ENCODE data around the gene KLHL2.
"Not testable (repeated sequence)": the region's sequence is repeated elsewhere in the genome, so short reads cannot be mapped to it uniquely, and the experiment has no call there.

The KLHL2 gene

DNA sequence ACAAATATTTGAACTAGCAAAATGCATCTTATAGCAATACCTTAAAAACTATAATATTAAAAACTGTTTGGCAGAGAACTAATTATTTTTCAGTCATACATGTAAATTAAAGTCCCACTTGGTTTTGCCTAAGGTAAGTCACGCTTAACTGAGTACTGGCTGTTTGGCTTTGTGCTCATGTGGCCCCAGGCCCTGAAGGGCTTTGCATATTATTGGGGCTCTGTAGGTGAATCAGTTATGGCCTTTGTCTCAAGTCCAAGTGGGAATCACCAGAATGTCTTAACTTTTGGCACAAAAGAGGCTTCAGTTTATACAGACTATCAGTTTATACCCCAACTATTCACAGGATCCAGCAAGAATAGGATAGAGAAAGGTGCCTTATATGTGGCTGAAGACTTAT is 29.5 kb downstream of the KLHL2 start:
- DNase-seq: not testable (repeated sequence)

DNA sequence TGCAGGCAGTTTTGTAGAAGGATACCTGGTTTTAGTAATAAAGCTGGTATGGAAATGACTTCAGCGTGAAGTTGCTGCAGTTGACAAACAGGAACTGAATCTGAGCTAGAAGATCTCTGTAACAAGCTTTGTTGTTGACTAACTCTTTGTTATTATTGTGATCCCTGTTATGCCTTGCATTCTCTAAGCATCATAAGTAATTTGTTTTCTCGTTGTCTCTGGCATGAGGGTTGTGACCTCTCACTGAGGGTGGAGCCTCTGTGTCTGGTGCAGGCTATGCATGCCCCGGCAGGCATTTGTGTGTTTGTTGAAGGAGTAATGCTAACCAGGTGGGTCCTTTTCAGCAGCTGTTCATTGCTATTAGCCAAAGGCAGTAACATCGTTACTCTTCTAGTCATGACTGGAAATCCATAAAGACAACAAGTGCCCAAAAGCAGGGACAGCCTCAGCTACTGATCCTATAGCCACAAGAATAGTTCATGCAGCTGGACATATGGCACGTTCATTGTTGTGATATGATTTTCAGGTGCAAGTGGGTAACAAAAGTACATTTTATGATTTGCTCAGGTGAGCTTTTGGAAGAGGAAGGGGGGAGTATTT is 30.8 kb downstream of the KLHL2 start:
- not testable (repeated sequence) for DNase-seq

DNA sequence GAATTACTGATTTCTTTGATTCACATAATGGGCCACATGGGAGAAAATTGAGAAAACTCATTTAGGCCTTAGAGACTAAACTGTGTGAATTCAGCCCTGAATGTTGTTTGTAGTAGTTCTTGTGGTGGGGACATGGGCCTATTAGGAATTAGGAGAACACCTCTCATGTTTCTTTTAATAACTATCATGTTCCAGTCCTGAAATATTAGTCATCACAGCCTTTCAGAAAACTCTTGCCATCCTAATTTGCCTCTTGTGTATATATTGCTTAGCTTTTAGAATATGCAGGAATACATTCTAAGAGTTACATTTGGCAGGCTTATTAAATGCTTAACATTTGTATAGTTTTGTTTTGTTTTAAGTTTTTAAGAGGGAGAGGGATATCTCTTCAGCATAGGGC is 33.4 kb downstream of the KLHL2 start:
- peak; percentile 4 for DNase-seq

DNA sequence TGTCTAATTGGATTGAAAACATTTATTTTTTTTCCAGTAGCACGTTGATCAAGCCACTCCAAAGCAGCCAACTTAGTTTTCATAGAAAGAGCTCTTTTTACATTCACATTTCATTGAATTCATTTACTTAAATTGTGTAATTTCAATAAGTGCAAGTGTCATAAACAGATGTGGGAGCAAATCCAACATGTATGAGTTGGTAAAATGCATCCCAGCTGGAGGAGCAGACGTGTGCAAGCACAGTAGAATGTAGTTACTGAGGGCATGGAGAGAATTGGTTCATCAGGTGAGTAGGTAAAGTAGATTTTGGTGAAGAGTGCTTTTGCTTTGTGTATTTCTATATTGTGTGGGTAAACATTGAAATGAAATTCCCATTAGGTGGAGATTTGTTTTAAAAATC is 36.8 kb downstream of the KLHL2 start:
- DNase-seq: not testable (repeated sequence)

DNA sequence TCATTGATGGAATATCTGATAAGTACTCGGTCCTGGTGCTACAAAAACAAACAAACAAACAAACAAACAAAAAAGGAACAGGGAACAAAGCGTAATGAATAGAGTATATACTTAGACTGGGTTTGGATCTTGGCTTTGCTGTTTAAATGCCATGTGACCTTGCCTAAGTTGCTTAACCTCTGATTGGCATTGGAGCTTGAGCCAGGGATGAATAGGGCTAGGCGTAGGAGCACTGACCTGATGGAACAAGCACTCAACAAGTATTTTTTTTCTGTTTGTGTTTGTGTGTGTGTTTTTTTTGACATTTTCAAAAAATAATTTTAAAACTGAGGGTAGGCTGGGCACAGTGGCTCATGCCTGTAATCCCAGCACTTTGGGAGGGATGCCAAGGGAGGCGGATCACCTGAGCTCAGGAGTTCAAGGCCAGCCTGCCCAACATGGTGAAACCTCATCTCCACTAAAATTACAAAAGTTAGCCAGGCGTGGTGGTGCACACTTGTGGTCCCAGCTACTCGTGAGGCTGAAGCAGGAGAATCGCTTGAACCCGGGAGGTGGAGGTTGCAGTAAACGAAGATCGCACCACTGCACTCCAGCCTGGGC is 37.3 kb downstream of the KLHL2 start:
- not testable (repeated sequence) for DNase-seq

DNA sequence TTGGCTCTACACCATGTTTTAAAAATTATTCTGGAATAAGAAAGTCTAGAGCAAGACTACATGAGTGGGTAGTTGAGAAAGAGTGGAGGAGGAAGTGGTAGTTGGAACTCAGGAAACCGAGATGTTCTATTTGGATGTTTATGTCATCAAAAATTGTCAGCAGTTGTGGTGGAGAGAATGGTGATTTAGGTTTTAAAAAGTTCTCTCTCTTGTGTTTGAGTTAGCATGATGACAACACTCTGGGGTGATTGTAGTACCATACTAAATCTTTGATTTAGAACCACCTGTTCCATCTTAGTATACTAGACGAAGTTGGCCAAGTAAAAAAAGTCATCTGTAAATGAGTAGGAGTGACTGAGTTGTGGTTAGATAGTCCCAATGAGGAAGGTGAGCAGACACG is 40.7 kb downstream of the KLHL2 start:
- no peak for DNase-seq

DNA sequence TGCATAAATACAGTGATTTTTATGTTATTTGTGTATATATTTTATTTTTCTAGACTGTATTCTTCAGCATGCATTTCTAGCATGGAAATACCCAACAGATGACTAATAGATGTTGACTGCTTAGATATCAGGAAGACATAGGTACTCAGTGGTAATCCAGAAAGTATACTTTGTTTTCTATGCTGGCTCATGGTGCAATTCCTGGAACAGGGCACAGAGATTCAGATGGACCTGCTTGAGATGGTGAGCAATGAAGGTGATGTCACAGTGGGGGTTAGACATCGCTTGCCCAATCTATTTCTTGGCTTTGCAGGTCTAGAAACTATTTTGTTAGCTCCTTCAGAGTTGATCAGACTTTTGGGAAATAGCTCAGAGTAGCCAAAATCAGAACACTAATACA is 41.5 kb downstream of the KLHL2 start:
- not testable (repeated sequence) for DNase-seq

DNA sequence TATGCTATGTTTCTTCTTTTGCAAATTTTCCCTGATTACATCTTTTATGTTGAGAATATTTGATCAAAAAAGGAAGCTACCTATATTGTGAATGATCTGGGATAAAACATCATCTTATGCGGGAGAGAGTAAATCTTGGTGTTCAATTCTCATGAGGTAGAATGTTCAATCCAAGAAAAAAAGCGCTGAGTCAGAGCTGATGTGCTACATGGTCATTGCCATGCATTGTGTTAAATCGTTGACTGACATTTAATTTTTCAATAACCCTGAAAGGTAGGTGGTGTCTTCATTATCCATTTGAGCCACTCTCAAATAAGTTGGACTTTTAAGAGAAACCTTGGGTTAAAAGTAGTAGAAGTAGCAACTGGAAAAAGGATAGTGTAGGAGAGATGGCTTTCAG is 47.4 kb downstream of the KLHL2 start:
- not testable (repeated sequence) for DNase-seq

DNA sequence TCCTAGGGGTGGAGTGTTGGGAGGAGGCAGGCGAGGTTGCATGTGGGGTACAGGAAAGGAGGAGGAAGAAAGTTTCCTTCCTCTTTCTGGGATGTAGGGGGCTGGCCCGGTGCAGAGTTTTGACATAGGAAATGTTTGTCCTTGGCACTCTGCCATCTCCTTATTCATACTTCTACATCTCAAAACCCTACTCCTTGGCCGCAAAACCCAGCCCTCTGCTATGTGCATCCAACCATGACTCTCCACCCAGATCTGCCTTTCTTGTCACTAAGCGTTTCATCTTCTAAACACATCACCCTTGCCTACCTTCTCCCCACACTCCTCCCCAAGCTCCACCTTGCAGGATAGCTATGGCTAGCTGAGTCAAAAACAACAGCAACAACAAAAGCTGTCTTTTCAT is 48.1 kb downstream of the KLHL2 start:
- peak; percentile 48 for DNase-seq

DNA sequence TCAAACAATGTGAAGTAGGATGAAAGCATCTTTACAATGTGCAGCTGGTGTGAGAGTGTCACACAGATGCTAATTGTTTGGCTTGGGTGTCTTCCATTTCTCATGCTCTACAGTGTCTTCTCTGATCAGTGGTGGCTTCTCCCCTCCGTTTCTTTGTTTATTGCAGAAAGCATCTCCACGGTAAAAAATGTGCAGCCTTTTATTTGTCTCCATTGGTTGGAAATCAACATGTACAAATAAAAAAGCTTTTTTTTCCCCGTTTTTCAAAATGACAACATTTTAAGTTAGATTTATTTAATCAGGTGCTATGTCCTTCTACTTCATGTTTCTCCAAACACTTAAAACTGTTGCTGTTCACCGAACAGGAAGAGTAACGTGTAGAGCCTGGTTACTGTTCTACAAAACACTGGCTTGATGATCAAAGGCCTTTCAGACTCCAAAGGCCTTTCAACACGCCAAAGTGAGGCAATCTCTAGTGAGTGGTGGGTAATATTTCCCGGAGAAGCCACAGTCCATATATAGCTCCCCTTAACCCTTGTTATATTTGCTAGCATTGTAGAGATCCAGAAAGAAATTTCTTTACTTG is 48.8 kb downstream of the KLHL2 start:
- not testable (repeated sequence) for DNase-seq

DNA sequence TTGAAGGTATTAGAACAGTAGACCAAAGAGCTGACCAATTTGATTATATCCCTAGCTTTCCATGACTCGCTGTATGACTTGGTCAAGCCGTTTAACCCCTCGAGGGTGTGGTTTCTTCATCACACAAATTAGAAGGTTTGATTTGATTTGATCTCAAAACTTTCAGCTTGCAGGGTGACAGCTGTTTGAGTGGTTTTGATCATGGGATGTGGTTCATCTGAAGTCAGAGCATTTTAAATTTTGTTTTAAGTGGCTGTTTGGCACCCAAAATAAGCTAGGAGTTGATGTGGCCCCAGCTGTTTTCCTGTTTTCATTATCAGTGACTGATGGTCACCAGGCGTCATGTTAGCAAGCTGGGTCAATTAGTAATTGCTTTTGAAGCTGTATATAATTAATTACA is 52.4 kb downstream of the KLHL2 start:
- DNase-seq: not testable (repeated sequence)

DNA sequence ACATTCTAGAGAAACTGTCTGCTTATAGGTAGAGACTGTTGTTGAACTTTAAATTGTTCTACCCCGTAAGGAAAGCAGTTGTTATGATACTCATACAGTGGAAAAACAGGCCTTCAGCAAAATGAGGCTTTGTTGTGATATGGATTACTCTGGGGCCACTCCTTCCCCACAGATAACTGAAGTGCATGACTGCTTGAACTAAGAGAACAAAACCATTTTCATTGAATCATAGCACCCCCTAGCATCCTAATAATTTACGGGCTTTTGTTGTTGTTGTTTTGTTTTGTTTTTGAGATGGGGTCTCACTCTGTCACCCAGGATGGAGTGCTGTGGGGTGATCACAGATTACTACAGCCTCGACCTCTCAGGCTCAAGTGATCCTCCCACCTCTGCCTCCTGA is 54.9 kb downstream of the KLHL2 start:
- DNase-seq: not testable (repeated sequence)

DNA sequence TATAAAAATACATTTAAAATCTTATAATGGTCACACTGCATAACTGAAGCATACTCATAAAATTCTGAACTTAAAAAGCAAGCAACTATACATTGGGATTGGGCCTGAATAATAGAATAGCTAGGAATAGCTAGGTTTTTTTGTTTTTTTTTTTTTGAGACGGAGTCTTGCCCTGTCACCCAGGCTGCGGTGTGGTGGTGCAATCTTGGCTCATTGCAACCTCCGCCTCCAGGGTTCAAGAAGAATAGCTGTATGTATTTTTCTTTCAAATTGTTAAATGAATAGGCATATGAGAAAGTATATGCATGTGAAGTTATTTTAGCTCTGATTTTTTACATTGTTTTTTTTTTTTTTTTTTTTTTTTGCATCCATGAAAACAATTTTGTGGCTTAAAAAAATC is 56.1 kb downstream of the KLHL2 start:
- DNase-seq: not testable (repeated sequence)

DNA sequence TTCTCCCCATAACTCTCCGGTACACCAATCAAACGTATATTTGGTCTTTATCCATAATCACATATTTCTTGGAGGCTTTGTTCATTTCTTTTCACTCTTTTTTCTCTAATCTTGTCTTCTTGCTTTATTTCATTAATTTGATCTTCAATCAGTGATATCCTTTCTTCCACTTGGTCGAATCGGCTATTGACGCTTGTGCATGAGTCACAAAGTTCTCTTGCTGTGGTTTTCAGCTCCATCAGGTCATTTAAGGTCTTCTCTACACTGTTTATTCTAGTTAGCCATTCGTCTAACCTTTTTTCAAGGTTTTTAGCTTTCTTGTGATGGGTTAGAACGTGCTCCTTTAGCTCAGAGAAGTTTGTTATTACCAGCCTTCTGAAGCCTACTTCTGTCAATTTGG is 62.6 kb downstream of the KLHL2 start:
- DNase-seq: not testable (repeated sequence)

DNA sequence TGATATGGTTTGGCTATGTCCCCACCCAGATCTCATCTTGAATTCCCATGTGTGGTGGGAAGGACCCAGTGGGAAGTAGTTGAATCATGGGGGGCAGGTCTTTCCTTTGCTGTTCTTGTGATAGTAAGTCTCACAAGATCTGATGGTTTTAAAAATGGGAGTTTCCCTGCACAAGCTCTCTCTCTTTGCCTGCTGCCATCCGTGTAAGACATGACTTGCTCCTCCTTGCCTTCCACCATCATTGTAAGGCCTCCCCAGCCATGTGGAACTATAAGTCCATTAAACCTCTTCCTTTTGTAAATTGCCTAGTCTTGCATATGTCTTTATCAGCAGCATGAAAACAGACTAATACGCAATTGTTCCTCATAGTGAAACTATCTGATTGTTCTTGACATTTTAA is 66.1 kb downstream of the KLHL2 start:
- DNase-seq: not testable (repeated sequence)

DNA sequence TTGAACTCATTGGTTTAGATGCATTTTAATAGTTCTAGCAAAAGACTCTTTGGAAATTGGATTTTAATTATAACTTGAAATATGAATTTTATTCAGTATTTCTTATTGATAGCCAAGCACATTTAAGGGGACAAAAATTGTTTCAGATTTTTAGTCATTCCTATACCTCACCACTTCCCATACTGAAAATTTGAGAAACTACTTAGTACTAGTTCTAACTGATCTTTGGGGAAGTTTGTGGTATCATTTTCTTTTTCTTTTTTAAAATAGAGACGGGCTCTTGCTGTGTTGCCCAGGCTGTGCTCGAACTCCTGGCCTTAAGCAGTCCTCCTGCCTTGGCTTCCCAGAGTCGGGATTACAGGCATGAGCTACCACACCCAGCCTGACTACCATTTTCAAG is 68.0 kb downstream of the KLHL2 start:
- DNase-seq: not testable (repeated sequence)

DNA sequence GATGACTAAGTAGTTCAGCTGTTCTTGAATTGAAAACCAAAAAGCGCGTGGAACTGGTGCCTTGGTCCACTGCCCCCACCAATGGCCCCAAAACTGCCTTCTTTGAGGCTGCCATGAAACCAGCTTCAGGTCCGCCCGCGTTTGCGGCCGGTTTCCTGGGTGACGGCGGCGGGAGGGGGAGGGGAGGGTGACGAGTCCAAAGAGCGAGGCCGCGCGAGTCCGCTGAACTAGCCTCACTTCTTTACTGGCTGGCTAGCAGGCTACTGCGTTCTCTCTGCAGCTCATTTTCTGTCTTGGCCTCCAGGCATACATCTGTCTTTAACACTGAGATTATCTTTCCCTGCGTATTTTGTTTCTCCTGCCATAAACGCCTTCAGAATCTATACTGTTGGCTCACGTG is 72.2 kb downstream of the KLHL2 start:
- not testable (repeated sequence) for DNase-seq

DNA sequence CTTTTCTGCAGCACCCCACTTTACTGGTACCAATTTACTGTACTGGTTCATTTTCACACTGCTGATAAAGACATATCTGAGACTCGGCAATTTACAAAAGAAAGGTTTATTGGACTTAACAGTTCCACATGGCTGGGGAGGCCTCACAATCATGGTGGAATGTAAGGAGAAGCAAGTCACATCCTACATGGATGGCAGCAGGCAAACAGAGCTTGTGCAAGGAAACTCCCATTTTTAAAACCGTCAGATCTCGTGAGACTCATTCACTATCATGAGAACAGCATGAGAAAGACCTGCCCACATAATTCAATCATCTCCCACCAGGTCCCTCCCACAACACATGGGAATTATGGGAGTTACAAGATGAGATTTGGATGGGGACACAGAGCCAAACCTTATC is 77.3 kb downstream of the KLHL2 start:
- DNase-seq: not testable (repeated sequence)

DNA sequence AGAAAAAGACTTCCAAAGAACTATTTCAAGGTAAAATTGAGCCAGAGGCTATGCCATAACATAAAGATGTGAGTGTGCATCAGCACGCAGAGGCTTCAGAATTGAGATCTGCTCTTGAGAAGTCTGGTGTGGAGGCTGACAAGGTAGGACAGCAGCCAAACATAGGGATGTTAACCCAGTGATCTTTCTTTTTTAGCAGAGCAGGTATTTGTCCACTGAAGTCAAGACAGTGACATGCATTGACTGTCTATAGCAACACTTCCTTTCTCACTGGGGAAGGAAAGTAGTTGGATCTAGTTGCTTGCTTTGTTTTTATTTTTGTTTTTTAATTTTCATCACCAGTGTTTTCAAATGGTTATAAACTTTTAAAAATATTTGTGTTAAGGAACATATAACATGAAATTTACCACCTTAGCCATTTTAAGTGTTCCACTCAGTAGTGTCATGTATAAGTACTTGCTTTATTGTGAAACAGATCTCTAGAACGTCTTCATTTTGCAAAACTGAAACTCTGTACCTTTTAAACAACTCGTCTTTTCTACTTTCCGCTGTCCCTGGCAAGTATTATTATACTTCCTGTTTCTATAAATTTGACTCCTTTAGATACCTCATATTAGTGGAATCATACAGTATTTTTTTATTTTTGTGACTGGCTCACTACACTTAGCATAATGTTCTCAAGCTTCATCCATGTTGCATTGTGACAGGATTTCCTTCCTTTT is 79.4 kb downstream of the KLHL2 start:
- not testable (repeated sequence) for DNase-seq

DNA sequence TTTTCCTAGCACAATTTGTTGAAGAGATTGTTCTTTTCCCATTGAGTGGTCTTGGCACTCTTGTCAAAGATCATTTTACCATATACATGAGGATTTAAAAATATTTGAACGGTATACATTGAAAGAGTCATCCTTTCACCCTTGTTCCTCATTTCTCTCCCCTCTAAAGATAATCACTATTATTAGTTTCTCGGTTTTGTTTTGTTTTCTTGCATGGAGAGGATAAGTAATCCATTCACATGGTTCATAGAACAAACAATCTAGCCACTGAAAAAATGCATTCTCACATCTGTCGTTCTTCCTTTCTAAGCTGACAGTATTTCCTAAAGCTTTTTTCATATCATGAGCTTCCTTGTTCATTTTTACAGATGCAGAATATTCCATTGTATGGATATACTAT is 80.9 kb downstream of the KLHL2 start:
- DNase-seq: peak; percentile 8

DNA sequence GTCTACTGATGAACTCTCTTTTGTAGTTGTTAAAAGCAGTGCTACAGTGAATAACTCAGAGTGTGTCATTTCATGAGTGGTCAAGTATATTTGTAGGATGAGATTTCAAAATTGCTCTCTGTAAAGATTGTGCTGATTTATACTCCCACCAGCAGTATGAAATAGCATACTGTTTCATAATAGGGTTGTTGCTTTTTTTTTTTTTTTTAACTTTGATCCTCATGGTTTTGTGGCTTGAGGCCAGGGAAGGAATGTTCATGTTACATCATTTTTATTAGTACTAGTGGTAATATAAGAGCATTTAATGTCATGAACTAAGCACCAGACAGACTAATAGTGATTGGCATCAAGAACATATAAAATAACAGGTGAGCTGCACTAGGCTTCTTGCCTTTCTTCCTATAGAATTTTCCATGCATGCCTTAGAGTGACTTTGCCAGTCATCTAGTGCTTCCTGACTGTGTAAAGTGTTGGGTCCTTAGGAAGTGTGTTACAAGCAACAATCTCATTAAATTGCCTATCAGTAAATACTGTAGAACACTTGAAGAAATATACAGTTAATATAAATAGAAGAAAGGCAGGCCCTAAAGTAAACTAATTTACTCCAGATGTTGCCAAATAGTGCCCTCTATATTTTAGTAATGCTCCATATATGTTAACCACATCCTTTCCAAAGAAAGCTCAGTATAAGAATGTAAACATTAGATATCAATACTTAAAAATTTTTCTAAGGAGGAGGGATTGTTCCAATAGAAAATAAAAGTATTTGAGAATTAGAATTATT is 81.5 kb downstream of the KLHL2 start:
- DNase-seq: peak; percentile 63

DNA sequence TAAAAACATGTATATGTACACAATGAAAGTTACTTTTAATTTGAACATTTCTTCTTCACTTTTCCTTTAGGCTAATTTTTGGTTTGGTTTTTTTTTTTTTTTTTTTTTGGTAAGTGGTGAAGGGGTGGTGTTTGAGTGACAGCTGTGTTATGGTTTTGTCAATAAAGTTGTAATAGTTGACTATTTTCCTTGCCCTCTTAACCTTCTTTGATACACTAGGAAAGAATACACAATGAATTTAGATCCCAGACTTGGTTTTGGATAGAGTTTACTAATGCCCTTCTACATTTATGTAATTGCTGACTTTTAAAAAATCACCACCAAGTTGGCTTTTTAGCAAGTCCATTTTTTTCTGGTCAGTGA is 82.0 kb downstream of the KLHL2 start:
- no peak for DNase-seq

DNA sequence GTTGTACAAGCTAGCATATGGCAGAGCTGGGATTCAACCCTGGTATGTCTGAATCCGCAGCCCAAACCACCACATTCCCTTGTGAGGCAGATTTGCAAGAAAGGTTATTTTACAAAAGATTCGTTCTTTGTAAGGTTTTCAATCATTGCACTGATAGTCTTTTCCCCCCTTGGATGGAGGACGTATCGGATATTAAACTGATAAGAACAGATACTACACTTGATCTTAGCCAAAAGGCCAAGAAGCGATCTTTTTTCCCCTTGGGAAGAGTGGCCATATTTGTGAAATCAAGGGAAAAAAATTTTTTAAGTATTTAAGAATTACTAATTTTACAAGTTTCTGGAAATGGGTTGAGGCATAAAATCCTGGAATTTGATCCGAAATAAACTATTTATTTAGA is 85.7 kb downstream of the KLHL2 start:
- DNase-seq: peak; percentile 20

All from fibroblast of skin of back (primary cell).